Measurements from ENCODE around the gene PHLDA1.

- TF ChIP-seq, protein P1, sequence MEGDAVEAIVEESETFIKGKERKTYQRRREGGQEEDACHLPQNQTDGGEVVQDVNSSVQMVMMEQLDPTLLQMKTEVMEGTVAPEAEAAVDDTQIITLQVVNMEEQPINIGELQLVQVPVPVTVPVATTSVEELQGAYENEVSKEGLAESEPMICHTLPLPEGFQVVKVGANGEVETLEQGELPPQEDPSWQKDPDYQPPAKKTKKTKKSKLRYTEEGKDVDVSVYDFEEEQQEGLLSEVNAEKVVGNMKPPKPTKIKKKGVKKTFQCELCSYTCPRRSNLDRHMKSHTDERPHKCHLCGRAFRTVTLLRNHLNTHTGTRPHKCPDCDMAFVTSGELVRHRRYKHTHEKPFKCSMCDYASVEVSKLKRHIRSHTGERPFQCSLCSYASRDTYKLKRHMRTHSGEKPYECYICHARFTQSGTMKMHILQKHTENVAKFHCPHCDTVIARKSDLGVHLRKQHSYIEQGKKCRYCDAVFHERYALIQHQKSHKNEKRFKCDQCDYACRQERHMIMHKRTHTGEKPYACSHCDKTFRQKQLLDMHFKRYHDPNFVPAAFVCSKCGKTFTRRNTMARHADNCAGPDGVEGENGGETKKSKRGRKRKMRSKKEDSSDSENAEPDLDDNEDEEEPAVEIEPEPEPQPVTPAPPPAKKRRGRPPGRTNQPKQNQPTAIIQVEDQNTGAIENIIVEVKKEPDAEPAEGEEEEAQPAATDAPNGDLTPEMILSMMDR (IDR thresholded peaks at IDR 0.05) = no peak
- no peak for TF ChIP-seq POLR2A (IDR thresholded peaks at IDR 0.05)
Observed at GRCh38 chr12:76020731-76021672, 10.6 kb downstream of the PHLDA1 start.

All from uterus (tissue), 2 donors.